ENCODE data around the gene USP36.

USP36 gene

GRCh38 chr17:78826421-78826820, 14.2 kb downstream of the USP36 start:
- H3K4me1 ChIP-seq (ENCODE audit: control insufficient read depth in 1 of 2, insufficient read depth in 2 of 2, low read length in 2 of 2): no peaks in the 10 kb centered on the region
- peaks cover 40 to 93% of the 10 kb centered on the region in 2 donors for H3K36me3 ChIP-seq (ENCODE audit: control insufficient read depth in 1 of 2, insufficient read depth in 2 of 2, low read length in 2 of 2)
- no peak overlapping the region for H3K27ac ChIP-seq (ENCODE audit: low read depth, low read length)

GRCh38 chr17:78825696-78826095, 14.9 kb downstream of the USP36 start:
- Histone ChIP-seq H3K27me3 (ENCODE audit: control insufficient read depth in 1 of 2, insufficient read depth in 2 of 2, low read length in 2 of 2) (no peaks in the 10 kb centered on the region), H3K27ac (ENCODE audit: low read depth, low read length) (no peak overlapping the region), H3K4me1 (ENCODE audit: control insufficient read depth in 1 of 2, insufficient read depth in 2 of 2, low read length in 2 of 2) (no peaks in the 10 kb centered on the region), H3K4me3 (ENCODE audit: low read depth in 1 of 2, low read length in 2 of 2) (no peak overlapping the region), H3K36me3 (ENCODE audit: control insufficient read depth in 1 of 2, insufficient read depth in 2 of 2, low read length in 2 of 2) (peaks cover 44 to 93% of the 10 kb centered on the region in 2 donors), H3K9ac (ENCODE audit: low read depth in 1 of 2, low read length in 2 of 2) (no peak overlapping the region), H3K9me3 (ENCODE audit: control insufficient read depth in 1 of 2, low read length in 2 of 2) (no peaks in the 10 kb centered on the region)

More at GRCh38 chr17:78826421-78826820, 14.2 kb downstream of the USP36 start:
- Histone ChIP-seq H3K9ac (ENCODE audit: low read depth in 1 of 2, low read length in 2 of 2) (no peak overlapping the region), H3K9me3 (ENCODE audit: control insufficient read depth in 1 of 2, low read length in 2 of 2) (no peaks in the 10 kb centered on the region), H3K4me3 (ENCODE audit: low read depth in 1 of 2, low read length in 2 of 2) (no peak overlapping the region), H3K27me3 (ENCODE audit: control insufficient read depth in 1 of 2, insufficient read depth in 2 of 2, low read length in 2 of 2) (no peaks in the 10 kb centered on the region)

- peaks cover 48 to 95% of the 10 kb centered on the region in 2 donors for H3K36me3 ChIP-seq (ENCODE audit: control insufficient read depth in 1 of 2, insufficient read depth in 2 of 2, low read length in 2 of 2)
- peaks cover 0 to 6% of the 10 kb centered on the region in 2 donors for H3K4me1 ChIP-seq (ENCODE audit: control insufficient read depth in 1 of 2, insufficient read depth in 2 of 2, low read length in 2 of 2)
- H3K9me3 ChIP-seq (ENCODE audit: control insufficient read depth in 1 of 2, low read length in 2 of 2): no peaks in the 10 kb centered on the region
- no peaks in the 10 kb centered on the region for H3K27me3 ChIP-seq (ENCODE audit: control insufficient read depth in 1 of 2, insufficient read depth in 2 of 2, low read length in 2 of 2)
- H3K27ac ChIP-seq (ENCODE audit: low read depth, low read length): no peak overlapping the region
- H3K9ac ChIP-seq (ENCODE audit: low read depth in 1 of 2, low read length in 2 of 2): no peak overlapping the region
- H3K4me3 ChIP-seq (ENCODE audit: low read depth in 1 of 2, low read length in 2 of 2): no peak overlapping the region
These were observed 16.4 kb downstream of the USP36 start for GRCh38 chr17:78824240-78824639.

GRCh38 chr17:78823282-78824046, 17.1 kb downstream of the USP36 start:
- Histone ChIP-seq H3K27me3 (ENCODE audit: control insufficient read depth in 1 of 2, insufficient read depth in 2 of 2, low read length in 2 of 2) (no peaks in the 10 kb centered on the region), H3K4me1 (ENCODE audit: control insufficient read depth in 1 of 2, insufficient read depth in 2 of 2, low read length in 2 of 2) (peaks cover 1 to 8% of the 10 kb centered on the region in 2 donors), H3K9ac (ENCODE audit: low read depth in 1 of 2, low read length in 2 of 2) (no peak overlapping the region), H3K9me3 (ENCODE audit: control insufficient read depth in 1 of 2, low read length in 2 of 2) (no peaks in the 10 kb centered on the region), H3K4me3 (ENCODE audit: low read depth in 1 of 2, low read length in 2 of 2) (no peak overlapping the region), H3K27ac (ENCODE audit: low read depth, low read length) (no peak overlapping the region), H3K36me3 (ENCODE audit: control insufficient read depth in 1 of 2, insufficient read depth in 2 of 2, low read length in 2 of 2) (peaks cover 46 to 95% of the 10 kb centered on the region in 2 donors)

- peaks cover 47 to 95% of the 10 kb centered on the region in 2 donors for H3K36me3 ChIP-seq (ENCODE audit: control insufficient read depth in 1 of 2, insufficient read depth in 2 of 2, low read length in 2 of 2)
These were observed 18.1 kb downstream of the USP36 start for GRCh38 chr17:78822552-78822951.

GRCh38 chr17:78821961-78822360, 18.7 kb downstream of the USP36 start:
- peaks cover 47 to 94% of the 10 kb centered on the region in 2 donors for H3K36me3 ChIP-seq (ENCODE audit: control insufficient read depth in 1 of 2, insufficient read depth in 2 of 2, low read length in 2 of 2)
- no peak overlapping the region for H3K9ac ChIP-seq (ENCODE audit: low read depth in 1 of 2, low read length in 2 of 2)
- peaks cover 3 to 13% of the 10 kb centered on the region in 2 donors for H3K4me1 ChIP-seq (ENCODE audit: control insufficient read depth in 1 of 2, insufficient read depth in 2 of 2, low read length in 2 of 2)
- H3K9me3 ChIP-seq (ENCODE audit: control insufficient read depth in 1 of 2, low read length in 2 of 2): no peaks in the 10 kb centered on the region
- no peak overlapping the region for H3K4me3 ChIP-seq (ENCODE audit: low read depth in 1 of 2, low read length in 2 of 2)
- no peaks in the 10 kb centered on the region for H3K27me3 ChIP-seq (ENCODE audit: control insufficient read depth in 1 of 2, insufficient read depth in 2 of 2, low read length in 2 of 2)
- no peak overlapping the region for H3K27ac ChIP-seq (ENCODE audit: low read depth, low read length)

More at GRCh38 chr17:78822552-78822951, 18.1 kb downstream of the USP36 start:
- H3K9ac ChIP-seq (ENCODE audit: low read depth in 1 of 2, low read length in 2 of 2): no peak overlapping the region
- no peak overlapping the region for H3K4me3 ChIP-seq (ENCODE audit: low read depth in 1 of 2, low read length in 2 of 2)
- no peaks in the 10 kb centered on the region for H3K27me3 ChIP-seq (ENCODE audit: control insufficient read depth in 1 of 2, insufficient read depth in 2 of 2, low read length in 2 of 2)
- peaks cover 3 to 13% of the 10 kb centered on the region in 2 donors for H3K4me1 ChIP-seq (ENCODE audit: control insufficient read depth in 1 of 2, insufficient read depth in 2 of 2, low read length in 2 of 2)
- H3K9me3 ChIP-seq (ENCODE audit: control insufficient read depth in 1 of 2, low read length in 2 of 2): no peaks in the 10 kb centered on the region
- H3K27ac ChIP-seq (ENCODE audit: low read depth, low read length): no peak overlapping the region

GRCh38 chr17:78820841-78821240, 19.8 kb downstream of the USP36 start:
- no peak overlapping the region for H3K27ac ChIP-seq (ENCODE audit: low read depth, low read length)

GRCh38 chr17:78819806-78820792, 20.5 kb downstream of the USP36 start:
- H3K9ac ChIP-seq (ENCODE audit: low read depth in 1 of 2, low read length in 2 of 2): no peak overlapping the region
- H3K9me3 ChIP-seq (ENCODE audit: control insufficient read depth in 1 of 2, low read length in 2 of 2): no peaks in the 10 kb centered on the region
- H3K4me1 ChIP-seq (ENCODE audit: control insufficient read depth in 1 of 2, insufficient read depth in 2 of 2, low read length in 2 of 2): peaks cover 3 to 13% of the 10 kb centered on the region in 2 donors
- no peak overlapping the region for H3K27ac ChIP-seq (ENCODE audit: low read depth, low read length)
- H3K4me3 ChIP-seq (ENCODE audit: low read depth in 1 of 2, low read length in 2 of 2): no peak overlapping the region
- no peaks in the 10 kb centered on the region for H3K27me3 ChIP-seq (ENCODE audit: control insufficient read depth in 1 of 2, insufficient read depth in 2 of 2, low read length in 2 of 2)
- H3K36me3 ChIP-seq (ENCODE audit: control insufficient read depth in 1 of 2, insufficient read depth in 2 of 2, low read length in 2 of 2): peaks cover 50 to 93% of the 10 kb centered on the region in 2 donors

More at GRCh38 chr17:78820841-78821240, 19.8 kb downstream of the USP36 start:
- Histone ChIP-seq H3K36me3 (ENCODE audit: control insufficient read depth in 1 of 2, insufficient read depth in 2 of 2, low read length in 2 of 2) (peaks cover 51 to 93% of the 10 kb centered on the region in 2 donors), H3K4me1 (ENCODE audit: control insufficient read depth in 1 of 2, insufficient read depth in 2 of 2, low read length in 2 of 2) (peaks cover 3 to 13% of the 10 kb centered on the region in 2 donors), H3K4me3 (ENCODE audit: low read depth in 1 of 2, low read length in 2 of 2) (no peak overlapping the region), H3K9me3 (ENCODE audit: control insufficient read depth in 1 of 2, low read length in 2 of 2) (no peaks in the 10 kb centered on the region), H3K9ac (ENCODE audit: low read depth in 1 of 2, low read length in 2 of 2) (no peak overlapping the region), H3K27me3 (ENCODE audit: control insufficient read depth in 1 of 2, insufficient read depth in 2 of 2, low read length in 2 of 2) (no peaks in the 10 kb centered on the region)

GRCh38 chr17:78819402-78819801, 21.2 kb downstream of the USP36 start:
- Histone ChIP-seq H3K9ac (ENCODE audit: low read depth in 1 of 2, low read length in 2 of 2) (no peak overlapping the region), H3K9me3 (ENCODE audit: control insufficient read depth in 1 of 2, low read length in 2 of 2) (no peaks in the 10 kb centered on the region), H3K27ac (ENCODE audit: low read depth, low read length) (no peak overlapping the region), H3K36me3 (ENCODE audit: control insufficient read depth in 1 of 2, insufficient read depth in 2 of 2, low read length in 2 of 2) (peaks cover 46 to 93% of the 10 kb centered on the region in 2 donors), H3K4me1 (ENCODE audit: control insufficient read depth in 1 of 2, insufficient read depth in 2 of 2, low read length in 2 of 2) (peaks cover 3 to 13% of the 10 kb centered on the region in 2 donors), H3K4me3 (ENCODE audit: low read depth in 1 of 2, low read length in 2 of 2) (no peak overlapping the region), H3K27me3 (ENCODE audit: control insufficient read depth in 1 of 2, insufficient read depth in 2 of 2, low read length in 2 of 2) (no peaks in the 10 kb centered on the region)

- peaks cover 51 to 93% of the 10 kb centered on the region in 2 donors for H3K36me3 ChIP-seq (ENCODE audit: control insufficient read depth in 1 of 2, insufficient read depth in 2 of 2, low read length in 2 of 2)
- no peaks in the 10 kb centered on the region for H3K27me3 ChIP-seq (ENCODE audit: control insufficient read depth in 1 of 2, insufficient read depth in 2 of 2, low read length in 2 of 2)
- no peak overlapping the region for H3K9ac ChIP-seq (ENCODE audit: low read depth in 1 of 2, low read length in 2 of 2)
- H3K9me3 ChIP-seq (ENCODE audit: control insufficient read depth in 1 of 2, low read length in 2 of 2): no peaks in the 10 kb centered on the region
- no peak overlapping the region for H3K4me3 ChIP-seq (ENCODE audit: low read depth in 1 of 2, low read length in 2 of 2)
- peak overlapping the region; percentile 58 for H3K27ac ChIP-seq (ENCODE audit: low read depth, low read length)
- H3K4me1 ChIP-seq (ENCODE audit: control insufficient read depth in 1 of 2, insufficient read depth in 2 of 2, low read length in 2 of 2): peaks cover 3 to 13% of the 10 kb centered on the region in 2 donors
These were observed 21.7 kb downstream of the USP36 start for GRCh38 chr17:78818932-78819331.

Data from duodenal mucosa (tissue), 2 donors.